Mucosa of rectum (tissue), 2 donors: ENCODE results near the gene GLIS1.

Source experiments
- H3K27ac ChIP-seq, 2 donors: one replicate each; pipeline ENCODE4 v1.7.0; 2013; ENCODE audit warnings: inconsistent platforms in 2 of 2, low read depth in 2 of 2, low read length in 2 of 2
- H3K27me3 ChIP-seq, 2 donors: one replicate each; pipeline ENCODE4 v1.7.0; 2013; ENCODE audit warnings: low read length in 2 of 2; ENCODE audit not compliant: control insufficient read depth in 2 of 2, insufficient read depth in 2 of 2
- H3K36me3 ChIP-seq, 2 donors: one replicate each; pipeline ENCODE4 v1.7.0; 2013; ENCODE audit warnings: low read length in 2 of 2; ENCODE audit not compliant: control insufficient read depth in 2 of 2, insufficient read depth in 2 of 2
- H3K4me1 ChIP-seq, 2 donors: one replicate each; pipeline ENCODE4 v1.7.0; 2013; ENCODE audit warnings: low read length in 2 of 2, mild to moderate bottlenecking in 1 of 2; ENCODE audit not compliant: control insufficient read depth in 2 of 2, insufficient read depth in 2 of 2
- H3K4me3 ChIP-seq, 2 donors: one replicate each; pipeline ENCODE4 v1.7.0; 2013; ENCODE audit warnings: low read length in 2 of 2
- H3K9ac ChIP-seq, 2 donors: one replicate each; pipeline ENCODE4 v1.7.0; 2013; ENCODE audit warnings: low read length in 2 of 2, low read depth in 1 of 2, mild to moderate bottlenecking in 1 of 2
- H3K9me3 ChIP-seq, 2 donors: one replicate each; pipeline ENCODE4 v1.7.0; 2013; ENCODE audit warnings: low read length in 2 of 2; ENCODE audit not compliant: control insufficient read depth in 2 of 2
- donor health status: healthy.
- donor health status: Normal muscosa, but diverticular disease.

The GLIS1 gene

GRCh38 chr1:53482441-53483153, 256.4 kb downstream of the GLIS1 start:
- no peak overlapping the region for H3K4me3 ChIP-seq
- no peaks in the 10 kb centered on the region for H3K9me3 ChIP-seq
- H3K4me1 ChIP-seq, result no peaks in the 10 kb centered on the region
- no peaks in the 10 kb centered on the region for H3K36me3 ChIP-seq
- no peak overlapping the region for H3K9ac ChIP-seq
- peaks cover 7 to 12% of the 10 kb centered on the region in 2 donors for H3K27me3 ChIP-seq
- H3K27ac ChIP-seq, result no peak overlapping the region

- Histone ChIP-seq H3K9me3 (no peaks in the 10 kb centered on the region), H3K36me3 (no peaks in the 10 kb centered on the region), H3K9ac (no peak overlapping the region), H3K27ac (no peak overlapping the region), H3K4me1 (no peaks in the 10 kb centered on the region), H3K27me3 (peaks cover 5 to 7% of the 10 kb centered on the region in 2 donors), H3K4me3 (no peak overlapping the region)
These were observed 257.5 kb downstream of the GLIS1 start for GRCh38 chr1:53481456-53481855.

GRCh38 chr1:53480678-53481077, 258.3 kb downstream of the GLIS1 start:
- Histone ChIP-seq H3K4me3 (no peak overlapping the region), H3K27ac (no peak overlapping the region), H3K27me3 (peaks cover 0 to 5% of the 10 kb centered on the region in 2 donors), H3K4me1 (no peaks in the 10 kb centered on the region), H3K36me3 (no peaks in the 10 kb centered on the region), H3K9me3 (no peaks in the 10 kb centered on the region), H3K9ac (no peak overlapping the region)

- H3K9ac ChIP-seq, result no peak overlapping the region
- no peak overlapping the region for H3K4me3 ChIP-seq
- H3K36me3 ChIP-seq, result no peaks in the 10 kb centered on the region
- H3K4me1 ChIP-seq, result no peaks in the 10 kb centered on the region
- no peak overlapping the region for H3K27ac ChIP-seq
- H3K9me3 ChIP-seq, result no peaks in the 10 kb centered on the region
- peaks cover 0 to 3% of the 10 kb centered on the region in 2 donors for H3K27me3 ChIP-seq
These were observed 260.5 kb downstream of the GLIS1 start for GRCh38 chr1:53478502-53478818.

- H3K4me1 ChIP-seq, result no peaks in the 10 kb centered on the region
- H3K9me3 ChIP-seq, result no peaks in the 10 kb centered on the region
- H3K27me3 ChIP-seq, result peaks cover 0 to 3% of the 10 kb centered on the region in 2 donors
- H3K4me3 ChIP-seq, result no peak overlapping the region
- H3K36me3 ChIP-seq, result no peaks in the 10 kb centered on the region
- no peak overlapping the region for H3K27ac ChIP-seq
- H3K9ac ChIP-seq, result no peak overlapping the region
These were observed 261.1 kb downstream of the GLIS1 start for GRCh38 chr1:53477651-53478501.

GRCh38 chr1:53476579-53476978, 262.4 kb downstream of the GLIS1 start:
- Histone ChIP-seq H3K9me3 (no peaks in the 10 kb centered on the region), H3K27me3 (peaks cover 0 to 3% of the 10 kb centered on the region in 2 donors), H3K4me3 (no peak overlapping the region), H3K9ac (no peak overlapping the region), H3K36me3 (no peaks in the 10 kb centered on the region), H3K27ac (no peak overlapping the region), H3K4me1 (no peaks in the 10 kb centered on the region)

- H3K27ac ChIP-seq, result no peak overlapping the region
- no peaks in the 10 kb centered on the region for H3K36me3 ChIP-seq
- peaks cover 0 to 3% of the 10 kb centered on the region in 2 donors for H3K27me3 ChIP-seq
- no peaks in the 10 kb centered on the region for H3K4me1 ChIP-seq
- H3K9ac ChIP-seq, result no peak overlapping the region
- no peak overlapping the region for H3K4me3 ChIP-seq
- H3K9me3 ChIP-seq, result no peaks in the 10 kb centered on the region
These were observed 263.3 kb downstream of the GLIS1 start for GRCh38 chr1:53475664-53476063.

- Histone ChIP-seq H3K27me3 (peaks cover 0 to 3% of the 10 kb centered on the region in 2 donors), H3K9ac (no peak overlapping the region), H3K4me1 (no peaks in the 10 kb centered on the region), H3K27ac (no peak overlapping the region), H3K4me3 (no peak overlapping the region), H3K9me3 (no peaks in the 10 kb centered on the region), H3K36me3 (no peaks in the 10 kb centered on the region)
These were observed 265.5 kb downstream of the GLIS1 start for GRCh38 chr1:53473463-53473862.

GRCh38 chr1:53471000-53471399, 268.0 kb downstream of the GLIS1 start:
- Histone ChIP-seq H3K27ac (no peak overlapping the region), H3K27me3 (no peaks in the 10 kb centered on the region), H3K9ac (no peak overlapping the region), H3K9me3 (no peaks in the 10 kb centered on the region), H3K4me3 (no peak overlapping the region), H3K4me1 (no peaks in the 10 kb centered on the region), H3K36me3 (no peaks in the 10 kb centered on the region)

- H3K36me3 ChIP-seq, result no peaks in the 10 kb centered on the region
- H3K27me3 ChIP-seq, result no peaks in the 10 kb centered on the region
- H3K4me3 ChIP-seq, result no peak overlapping the region
- no peak overlapping the region for H3K9ac ChIP-seq
- H3K27ac ChIP-seq, result no peak overlapping the region
- no peaks in the 10 kb centered on the region for H3K9me3 ChIP-seq
- H3K4me1 ChIP-seq, result no peaks in the 10 kb centered on the region
These were observed 268.4 kb downstream of the GLIS1 start for GRCh38 chr1:53470584-53470983.
